Osteoblast (primary cell): Measurements from ENCODE around the gene COG5. TPM values are rescaled to one million over a fixed set of nuclear protein-coding genes. Genes with fewer than 3 reads are reported as not detected.

Experiments
- DNase-seq: peaks from one replicate; pipeline ENCODE4 v3.0.0; 2011; ENCODE audit warnings: low spot score, mixed read lengths; ENCODE audit not compliant: insufficient read length; ENCODE audit errors: missing footprints
- H2AFZ ChIP-seq: 2 replicates; pipeline ENCODE4 v1.6.0; 2011; ENCODE audit warnings: mild to moderate bottlenecking, low read length
- H3K27ac ChIP-seq: 2 replicates; pipeline ENCODE4 v1.5.1; 2011; ENCODE audit warnings: mild to moderate bottlenecking, low read depth, low read length, moderate library complexity
- H3K27me3 ChIP-seq: 2 replicates; pipeline ENCODE4 v1.6.0; 2012; ENCODE audit warnings: mild to moderate bottlenecking, control low read depth, inconsistent platforms, low read length, moderate library complexity; ENCODE audit not compliant: insufficient read depth
- H3K36me3 ChIP-seq: 2 replicates; pipeline ENCODE4 v1.5.1; 2011; ENCODE audit warnings: mild to moderate bottlenecking, low read length, control low read depth, moderate library complexity; ENCODE audit not compliant: insufficient read depth
- H3K4me1 ChIP-seq: 2 replicates; pipeline ENCODE4 v1.5.1; 2011; ENCODE audit warnings: mild to moderate bottlenecking, low read length, control low read depth, moderate library complexity; ENCODE audit not compliant: insufficient read depth
- H3K4me2 ChIP-seq: 2 replicates; pipeline ENCODE4 v1.6.0; 2011; ENCODE audit warnings: mild to moderate bottlenecking, low read length; ENCODE audit not compliant: insufficient read depth
- H3K4me3 ChIP-seq: fragments of 200-600 bp; sonication (generic); 3 replicates; pipeline ENCODE4 v1.5.1; 2012; ENCODE audit warnings: mild to moderate bottlenecking, low read length, inconsistent platforms; ENCODE audit not compliant: insufficient read depth
- H3K79me2 ChIP-seq: 2 replicates; pipeline ENCODE4 v1.6.0; 2012; ENCODE audit warnings: mild to moderate bottlenecking, low read length, control low read depth, inconsistent platforms; ENCODE audit not compliant: insufficient read depth
- H3K9me3 ChIP-seq: 2 replicates; pipeline ENCODE4 v1.5.1; 2011; ENCODE audit warnings: low read depth, low read length, control low read depth
- H4K20me1 ChIP-seq: 2 replicates; pipeline ENCODE4 v1.6.0; 2012; ENCODE audit warnings: mild to moderate bottlenecking, low read length, control low read depth; ENCODE audit not compliant: insufficient read depth
- CTCF ChIP-seq: IDR thresholded peaks from 2 replicates; pipeline ENCODE4 v1.5.1; 2011; ENCODE audit warnings: mild to moderate bottlenecking, low read depth, low read length, moderate library complexity; ENCODE audit errors: extremely low read depth
- total RNA-seq: library from RNA; depleted of rRNA; stranded (reverse); fragments of >200 nt; gene quantifications from 2 replicates; pipeline ENCODE4 v1.2.3, GENCODE V29; 2012

COG5 gene
- total RNA-seq, 1 donor = 29.7 TPM

- Histone ChIP-seq H3K4me1 (peaks cover 10% of the 10 kb centered on the region), H2AFZ (no peak overlapping the region), H4K20me1 (no peaks in the 10 kb centered on the region), H3K79me2 (no peaks in the 10 kb centered on the region), H3K4me2 (peak overlapping the region; percentile 44), H3K27me3 (no peaks in the 10 kb centered on the region), H3K27ac (peak overlapping the region; percentile 82), H3K9me3 (no peaks in the 10 kb centered on the region), H3K4me3 (no peak overlapping the region), H3K36me3 (peaks cover 3% of the 10 kb centered on the region)
- no peak for TF ChIP-seq CTCF
- peak; percentile 71 for DNase-seq
Measured at GRCh38 chr7:107394831-107395230, 168.9 kb downstream of the COG5 start.

GRCh38 chr7:107394276-107394675 lies 169.4 kb downstream of the COG5 start:
- Histone ChIP-seq H2AFZ (no peak overlapping the region), H3K27me3 (no peaks in the 10 kb centered on the region), H4K20me1 (no peaks in the 10 kb centered on the region), H3K9me3 (no peaks in the 10 kb centered on the region), H3K4me1 (peaks cover 10% of the 10 kb centered on the region), H3K4me3 (no peak overlapping the region), H3K36me3 (peaks cover 3% of the 10 kb centered on the region), H3K27ac (peak overlapping the region; percentile 82), H3K79me2 (no peaks in the 10 kb centered on the region), H3K4me2 (peak overlapping the region; percentile 44)
- DNase-seq = peak; percentile 38
- TF ChIP-seq CTCF = no peak

- Histone ChIP-seq H3K27ac (no peak overlapping the region), H2AFZ (no peak overlapping the region), H3K4me1 (peaks cover 15% of the 10 kb centered on the region), H4K20me1 (no peaks in the 10 kb centered on the region), H3K79me2 (no peaks in the 10 kb centered on the region), H3K4me3 (no peak overlapping the region), H3K36me3 (no peaks in the 10 kb centered on the region), H3K4me2 (no peak overlapping the region), H3K27me3 (no peaks in the 10 kb centered on the region), H3K9me3 (no peaks in the 10 kb centered on the region)
- DNase-seq = no peak
- no peak for TF ChIP-seq CTCF
Measured at GRCh38 chr7:107392830-107393229, 170.9 kb downstream of the COG5 start.

- H3K9me3 ChIP-seq = no peaks in the 10 kb centered on the region
- peaks cover 24% of the 10 kb centered on the region for H3K4me1 ChIP-seq
- no peak overlapping the region for H3K4me2 ChIP-seq
- H2AFZ ChIP-seq = no peak overlapping the region
- TF ChIP-seq CTCF = no peak
- no peak overlapping the region for H3K4me3 ChIP-seq
- no peak overlapping the region for H3K27ac ChIP-seq
- H3K36me3 ChIP-seq = no peaks in the 10 kb centered on the region
- no peaks in the 10 kb centered on the region for H3K27me3 ChIP-seq
- H3K79me2 ChIP-seq = no peaks in the 10 kb centered on the region
- no peaks in the 10 kb centered on the region for H4K20me1 ChIP-seq
- no peak for DNase-seq
Measured at GRCh38 chr7:107390916-107391315, 172.8 kb downstream of the COG5 start.
